ENCODE results near the gene CXorf66.
"Not testable (repeated sequence)": the region's sequence is repeated elsewhere in the genome, so short reads cannot be mapped to it uniquely, and the experiment has no call there.

The CXorf66 gene

GRCh38 chrX:139924069-139924695 is 41.1 kb downstream of the CXorf66 start:
- DNase-seq = no peak

DNA sequence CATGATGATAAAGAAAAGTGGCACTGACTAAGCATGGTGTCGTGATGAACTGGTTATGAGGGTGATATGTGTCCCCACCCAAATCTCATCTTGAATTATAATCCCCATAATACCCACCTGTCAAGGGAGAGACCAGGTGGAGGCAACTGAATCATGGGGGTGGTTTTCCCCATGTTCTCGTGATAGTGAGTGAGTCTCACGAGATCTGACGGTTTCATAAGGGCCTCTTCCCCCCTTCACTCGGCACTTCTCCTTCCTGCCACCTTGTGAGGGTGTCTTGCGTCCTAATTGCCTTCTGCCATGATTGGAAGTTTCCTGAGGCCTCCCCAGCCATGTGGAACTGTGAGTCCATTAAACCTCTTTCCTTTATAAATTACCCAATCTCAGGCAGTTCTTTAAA is 44.2 kb downstream of the CXorf66 start:
- not testable (repeated sequence) for DNase-seq

DNA sequence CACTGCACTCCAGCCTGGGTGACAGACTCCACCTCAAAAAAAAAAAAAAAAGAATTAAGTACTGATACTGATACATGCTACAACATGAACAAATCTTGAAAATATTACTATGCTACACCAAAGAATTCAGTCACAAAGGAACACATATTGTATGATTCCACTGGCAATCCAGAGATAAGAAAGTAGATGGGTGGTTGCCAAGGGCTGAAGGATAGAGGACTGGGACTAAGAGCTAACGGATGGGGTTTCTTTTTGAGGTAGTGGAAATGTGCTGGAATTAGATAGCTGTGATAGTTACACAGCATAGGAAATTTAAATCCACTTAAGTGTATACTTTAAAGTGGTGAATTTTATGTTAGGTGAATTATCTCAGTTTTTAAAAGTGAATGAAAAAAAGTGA is 45.0 kb downstream of the CXorf66 start:
- no peak for DNase-seq

GRCh38 chrX:139914421-139914820 is 50.9 kb downstream of the CXorf66 start:
- no peak for DNase-seq

GRCh38 chrX:139909712-139910111 is 55.6 kb downstream of the CXorf66 start:
- DNase-seq = no peak

DNA sequence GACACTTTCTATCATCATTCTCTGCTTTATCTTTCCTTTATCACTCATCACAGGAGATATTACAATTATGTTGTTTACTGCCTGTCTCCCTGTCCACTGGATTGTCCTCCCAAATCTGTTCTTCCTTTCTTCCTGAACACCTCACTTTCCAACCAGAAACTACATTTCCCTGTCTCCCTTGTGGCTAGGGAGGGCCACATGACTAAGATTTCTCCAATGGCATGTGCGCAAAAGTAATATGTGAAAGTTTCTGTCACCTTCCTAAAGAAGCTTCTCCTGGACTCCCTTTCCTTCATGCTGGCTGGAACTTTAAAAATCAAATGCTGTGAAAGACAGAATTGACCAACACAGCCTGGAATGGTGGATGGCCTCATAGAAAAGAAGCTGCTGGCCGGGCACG is 58.2 kb downstream of the CXorf66 start:
- no peak for DNase-seq

- DNase-seq = no peak
Measured at GRCh38 chrX:139905743-139906142, 59.6 kb downstream of the CXorf66 start.

All from CD4-positive, alpha-beta T cell treated with Interferon gamma for 1 hour (primary cell).